ENCODE data around the gene CXCR5. TPM values are rescaled to one million over a fixed set of nuclear protein-coding genes. Genes with fewer than 3 reads are reported as not detected.

Gene CXCR5, protein sequence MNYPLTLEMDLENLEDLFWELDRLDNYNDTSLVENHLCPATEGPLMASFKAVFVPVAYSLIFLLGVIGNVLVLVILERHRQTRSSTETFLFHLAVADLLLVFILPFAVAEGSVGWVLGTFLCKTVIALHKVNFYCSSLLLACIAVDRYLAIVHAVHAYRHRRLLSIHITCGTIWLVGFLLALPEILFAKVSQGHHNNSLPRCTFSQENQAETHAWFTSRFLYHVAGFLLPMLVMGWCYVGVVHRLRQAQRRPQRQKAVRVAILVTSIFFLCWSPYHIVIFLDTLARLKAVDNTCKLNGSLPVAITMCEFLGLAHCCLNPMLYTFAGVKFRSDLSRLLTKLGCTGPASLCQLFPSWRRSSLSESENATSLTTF
- total RNA-seq (under 1 TPM in 1 of 4 donors, not detected in 3; 0.17 TPM), polyA plus RNA-seq (under 1 TPM; 0.14 to 0.25 (median 0.21) TPM)
- long read RNA-seq, donor 1, partial matches to known transcripts, result 0 of 4 reads
- long read RNA-seq, donor 1, other reads (novel, unspliced or antisense), result 4 of 4 reads
- long read RNA-seq, donor 2, partial matches to known transcripts, result 0 of 11 reads
- long read RNA-seq, donor 2, other reads (novel, unspliced or antisense), result 11 of 11 reads

DNA sequence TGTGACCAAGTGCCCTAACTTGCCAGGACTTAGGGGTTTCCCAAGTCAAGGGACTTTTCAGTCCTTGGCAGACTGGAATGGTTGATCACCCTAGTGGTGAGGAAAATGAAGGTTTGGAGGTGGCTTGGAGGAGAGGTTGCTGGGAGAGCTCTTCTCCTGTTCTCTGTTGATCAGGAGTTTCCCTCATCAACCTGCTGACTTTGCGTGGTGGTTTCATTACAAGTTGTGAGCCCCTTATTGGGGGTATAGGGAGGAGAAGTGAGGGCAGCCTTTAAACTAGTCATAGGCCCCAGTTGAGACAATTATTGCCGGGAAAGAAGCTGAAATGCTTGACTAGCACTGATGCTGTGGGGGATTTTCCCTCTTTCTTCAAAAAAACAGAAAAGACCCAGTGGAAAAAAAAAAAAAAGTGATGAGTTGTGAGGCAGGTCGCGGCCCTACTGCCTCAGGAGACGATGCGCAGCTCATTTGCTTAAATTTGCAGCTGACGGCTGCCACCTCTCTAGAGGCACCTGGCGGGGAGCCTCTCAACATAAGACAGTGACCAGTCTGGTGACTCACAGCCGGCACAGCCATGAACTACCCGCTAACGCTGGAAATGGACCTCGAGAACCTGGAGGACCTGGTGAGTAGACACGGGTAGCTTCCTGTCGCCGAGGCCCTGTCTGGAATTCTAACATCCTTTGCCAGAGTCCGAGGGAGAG is at the start of gene CXCR5:
Gene CXCR5, plus strand, starts transcription at position 525 of the 704 bp plus-strand sequence. Its CDS starts 50 bp downstream, at position 575.
- intact Hi-C loops (cut with DNase I), result no loop called here
- H3K9me3 ChIP-seq, result no peaks in the 10 kb centered on the region
- peak in 1 of 2 donors; percentile 46 for DNase-seq
- no peak within 1 kb of the TSS for H3K4me3 ChIP-seq
- H3K4me1 ChIP-seq, result peaks cover 13% of the 10 kb centered on the region
- peaks cover 0 to 2% (median 0%) of the 10 kb centered on the region in 3 donors for H3K27me3 ChIP-seq (ENCODE audit: insufficient read depth in 3 of 3, low read length in 2 of 3)
- no peak within 1 kb of the TSS for H3K27ac ChIP-seq
- TF ChIP-seq, protein P1, sequence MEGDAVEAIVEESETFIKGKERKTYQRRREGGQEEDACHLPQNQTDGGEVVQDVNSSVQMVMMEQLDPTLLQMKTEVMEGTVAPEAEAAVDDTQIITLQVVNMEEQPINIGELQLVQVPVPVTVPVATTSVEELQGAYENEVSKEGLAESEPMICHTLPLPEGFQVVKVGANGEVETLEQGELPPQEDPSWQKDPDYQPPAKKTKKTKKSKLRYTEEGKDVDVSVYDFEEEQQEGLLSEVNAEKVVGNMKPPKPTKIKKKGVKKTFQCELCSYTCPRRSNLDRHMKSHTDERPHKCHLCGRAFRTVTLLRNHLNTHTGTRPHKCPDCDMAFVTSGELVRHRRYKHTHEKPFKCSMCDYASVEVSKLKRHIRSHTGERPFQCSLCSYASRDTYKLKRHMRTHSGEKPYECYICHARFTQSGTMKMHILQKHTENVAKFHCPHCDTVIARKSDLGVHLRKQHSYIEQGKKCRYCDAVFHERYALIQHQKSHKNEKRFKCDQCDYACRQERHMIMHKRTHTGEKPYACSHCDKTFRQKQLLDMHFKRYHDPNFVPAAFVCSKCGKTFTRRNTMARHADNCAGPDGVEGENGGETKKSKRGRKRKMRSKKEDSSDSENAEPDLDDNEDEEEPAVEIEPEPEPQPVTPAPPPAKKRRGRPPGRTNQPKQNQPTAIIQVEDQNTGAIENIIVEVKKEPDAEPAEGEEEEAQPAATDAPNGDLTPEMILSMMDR (IDR thresholded peaks at IDR 0.05), result no peak
- no peaks in the 10 kb centered on the region for H3K36me3 ChIP-seq (ENCODE audit: insufficient read depth in 1 of 2, low read depth in 1 of 2)
- 69 to 73% (median 69%) methylated on average over 16 of the region's 16 CpGs for WGBS, 3 donors
- ATAC-seq, result no peak

DNA sequence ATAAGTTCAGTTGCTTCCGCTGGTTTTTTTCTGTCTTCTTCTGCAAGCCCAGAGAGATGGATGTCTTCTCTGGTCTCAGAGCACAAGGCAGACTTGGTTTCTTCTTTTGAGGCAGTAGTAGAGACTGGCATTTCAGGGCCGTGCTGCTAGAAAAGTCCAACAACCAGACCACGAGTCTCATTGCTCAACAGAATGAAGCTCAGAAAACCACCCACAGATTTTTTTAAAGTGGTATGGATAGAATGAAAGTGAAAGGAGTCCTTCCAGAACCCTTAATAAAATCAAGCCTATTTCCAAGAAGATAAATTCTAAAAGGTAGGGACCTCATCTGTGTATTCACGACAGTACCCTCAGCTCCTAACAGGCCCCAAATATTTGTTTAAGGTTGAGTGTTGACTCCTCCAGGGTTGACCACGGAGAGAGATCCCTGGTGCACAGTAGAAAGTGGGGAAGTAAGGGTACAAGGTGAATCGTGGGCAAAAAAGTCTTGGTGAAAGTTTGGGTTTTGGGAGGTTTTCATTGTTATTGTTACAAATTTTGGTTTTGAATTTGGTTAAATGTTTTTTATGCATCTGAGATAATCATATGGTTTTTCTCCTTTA is 49.2 kb upstream of the CXCR5 start:
- intact Hi-C loops (cut with DNase I), result no loop called here
- H3K36me3 ChIP-seq (ENCODE audit: insufficient read depth in 1 of 2, low read depth in 1 of 2), result no peaks in the 10 kb centered on the region
- WGBS, 3 donors, result 77 to 82% (median 80%) methylated on average over 6 of the region's 6 CpGs
- TF ChIP-seq, protein P1 (IDR thresholded peaks at IDR 0.05), result no peak
- no peak overlapping the region for H3K4me3 ChIP-seq
- DNase-seq (no peak), ATAC-seq (no peak)
- no peaks in the 10 kb centered on the region for H3K9me3 ChIP-seq
- no peaks in the 10 kb centered on the region for H3K4me1 ChIP-seq
- H3K27me3 ChIP-seq (ENCODE audit: insufficient read depth in 3 of 3, low read length in 2 of 3), result no peaks in the 10 kb centered on the region
- no peak overlapping the region for H3K27ac ChIP-seq

DNA sequence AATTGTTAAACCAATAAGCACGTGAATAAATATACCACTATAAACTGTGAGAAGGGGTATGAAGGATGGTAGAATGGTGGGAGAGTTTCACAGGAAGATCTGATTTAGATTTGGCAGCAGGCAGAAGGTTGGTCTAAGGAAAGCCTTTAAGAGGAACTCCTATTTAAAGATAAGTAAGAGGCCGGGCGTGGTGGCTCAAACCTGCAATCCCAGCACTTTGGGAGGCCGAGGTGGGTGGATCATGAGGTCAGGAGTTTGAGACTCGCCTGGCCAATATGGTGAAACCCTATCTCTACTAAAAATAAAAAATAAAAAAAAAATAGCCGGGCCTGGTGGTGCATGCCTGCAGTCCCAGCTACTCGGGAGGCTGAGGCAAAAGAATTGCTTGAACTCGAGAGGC is 45.8 kb upstream of the CXCR5 start:
- H3K4me1 ChIP-seq, result no peaks in the 10 kb centered on the region
- H3K9me3 ChIP-seq, result no peaks in the 10 kb centered on the region
- intact Hi-C loops (cut with DNase I), result no loop called here
- TF ChIP-seq, protein P1 (IDR thresholded peaks at IDR 0.05), result no peak
- no peaks in the 10 kb centered on the region for H3K36me3 ChIP-seq (ENCODE audit: insufficient read depth in 1 of 2, low read depth in 1 of 2)
- WGBS, 3 donors, result 53 to 78% (median 57%) methylated on average over 8 of the region's 8 CpGs
- H3K27ac ChIP-seq, result no peak overlapping the region
- H3K4me3 ChIP-seq, result no peak overlapping the region
- DNase-seq, result no peak
- H3K27me3 ChIP-seq (ENCODE audit: insufficient read depth in 3 of 3, low read length in 2 of 3), result no peaks in the 10 kb centered on the region
- no peak for ATAC-seq

DNA sequence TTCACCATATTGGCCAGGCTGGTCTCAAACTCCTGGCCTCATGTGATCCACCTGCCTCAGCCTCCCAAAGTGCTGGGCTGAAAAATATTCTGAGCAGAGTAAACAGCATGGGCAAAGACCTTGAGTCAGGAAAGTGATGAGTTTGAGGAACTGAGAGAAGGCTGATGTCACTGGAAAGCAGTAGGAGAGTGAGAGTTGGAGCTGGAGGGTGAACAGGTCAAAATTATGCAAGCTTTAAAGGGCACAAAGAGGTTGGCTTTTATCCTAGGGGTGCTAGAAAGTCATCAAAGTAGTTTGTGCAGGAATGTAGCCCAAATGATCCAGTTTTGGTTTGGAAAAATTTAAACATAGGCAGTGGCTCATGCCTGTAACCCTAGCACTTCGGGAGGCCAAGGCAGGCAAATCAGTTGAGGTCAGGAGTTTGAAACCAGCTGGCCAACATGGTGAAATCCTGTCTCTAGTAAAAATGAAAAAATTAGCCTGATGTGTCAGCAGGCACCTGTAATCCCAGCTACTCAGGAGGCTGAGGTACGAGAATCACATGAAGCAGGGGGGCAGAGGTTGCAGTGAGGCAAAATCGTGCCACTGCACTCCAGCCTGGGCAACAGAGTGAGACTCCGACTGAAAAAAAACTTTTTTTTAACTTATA is 44.7 kb upstream of the CXCR5 start:
- Histone ChIP-seq H3K27ac (no peak overlapping the region), H3K36me3 (ENCODE audit: insufficient read depth in 1 of 2, low read depth in 1 of 2) (no peaks in the 10 kb centered on the region), H3K4me1 (no peaks in the 10 kb centered on the region), H3K27me3 (ENCODE audit: insufficient read depth in 3 of 3, low read length in 2 of 3) (no peaks in the 10 kb centered on the region), H3K4me3 (no peak overlapping the region), H3K9me3 (no peaks in the 10 kb centered on the region)
- DNase-seq, result no peak
- TF ChIP-seq, protein P1 (IDR thresholded peaks at IDR 0.05), result no peak
- ATAC-seq, result no peak
- 81 to 83% (median 82%) methylated on average over 4 of the region's 4 CpGs for WGBS, 3 donors
- intact Hi-C loops (cut with DNase I), result no loop called here
